K562 (cell line): ENCODE results near the gene PITPNM3. TPM values are rescaled to one million over a fixed set of nuclear protein-coding genes. Genes with fewer than 3 reads are reported as not detected.

ENCODE experiments used
- CEBPG ChIP-seq, 3 experiments: fragments of 200-800 bp in 1 of 3; sonication (Bioruptor generic) in 1 of 3; sonication (generic) in 1 of 3; formaldehyde crosslinking in 1 of 3; IDR thresholded peaks in 2 of 3; conservative IDR thresholded peaks in 1 of 3; 2 replicates each; pipeline versions ENCODE4 v1.6.1 to v1.8.0; 2016 to 2022; ENCODE audit warnings: missing compliant biosample characterization in 2 of 3, missing genetic modification characterization in 2 of 3, mild to moderate bottlenecking in 1 of 3, missing genetic modification reagents in 1 of 3
- DDX20 ChIP-seq: fragments of 450-650 bp; IDR thresholded peaks from 2 replicates; pipeline ENCODE4 v1.6.1; 2016; ENCODE audit warnings: missing genetic modification characterization, low read depth, mild to moderate bottlenecking, missing compliant biosample characterization, moderate library complexity
- DLX4 ChIP-seq: fragments of 250-450 bp; sonication (Bioruptor Pico); IDR thresholded peaks from 2 replicates; pipeline ENCODE4 v1.6.1; 2021; ENCODE audit warnings: mild to moderate bottlenecking
- DNMT1 ChIP-seq: fragments of 450-650 bp; IDR thresholded peaks from 2 replicates; pipeline ENCODE4 v1.6.1; 2016; ENCODE audit warnings: antibody characterized with exemption, mild to moderate bottlenecking
- MTA1 ChIP-seq: fragments of 450-650 bp; IDR thresholded peaks from 2 replicates; pipeline ENCODE4 v1.6.1; 2017; ENCODE audit warnings: borderline replicate concordance
- PCBP1 ChIP-seq: fragments of 200-400 bp; formaldehyde crosslinking; IDR thresholded peaks from 2 replicates; pipeline ENCODE4 v1.6.1; 2018; ENCODE audit warnings: mild to moderate bottlenecking, low read depth, low read length; ENCODE audit not compliant: poor library complexity, severe bottlenecking
- PYGO2 ChIP-seq: fragments of 450-650 bp; IDR thresholded peaks from 2 replicates; pipeline ENCODE4 v1.6.1; 2016; ENCODE audit warnings: mild to moderate bottlenecking, missing genetic modification characterization, moderate library complexity, missing compliant biosample characterization
- SMAD1 ChIP-seq: fragments of 150-350 bp; IDR thresholded peaks from 2 replicates; pipeline ENCODE4 v1.6.1; 2014; ENCODE audit warnings: low read length, low read depth; ENCODE audit not compliant: partially characterized antibody
- SRSF1 ChIP-seq: fragments of 200-400 bp; formaldehyde crosslinking; IDR thresholded peaks from 2 replicates; pipeline ENCODE4 v1.6.1; 2017; ENCODE audit warnings: mild to moderate bottlenecking, low read depth, low read length, moderate library complexity
- TFAP4 ChIP-seq: sonication (generic); formaldehyde crosslinking; IDR thresholded peaks from 2 replicates; pipeline ENCODE4 v1.8.0; 2022; ENCODE audit warnings: missing genetic modification reagents, mild to moderate bottlenecking, moderate library complexity, borderline replicate concordance
- XRCC3 ChIP-seq: fragments of 450-650 bp; IDR thresholded peaks from 2 replicates; pipeline ENCODE4 v1.6.1; 2017; ENCODE audit warnings: mild to moderate bottlenecking, moderate library complexity
- ZNF280A ChIP-seq: fragments of 450-650 bp; IDR thresholded peaks from 2 replicates; pipeline ENCODE4 v1.6.1; 2018; ENCODE audit warnings: mild to moderate bottlenecking, low read depth; ENCODE audit not compliant: partially characterized antibody
- ZNF668 ChIP-seq: fragments of 250-450 bp; sonication (Bioruptor Pico); IDR thresholded peaks from 2 replicates; pipeline ENCODE4 v1.8.0; 2022; ENCODE audit warnings: mild to moderate bottlenecking, inconsistent platforms
- polyA plus RNA-seq, 8 experiments: library from polyadenylated mRNA; depleted of rRNA in 4 of 8; stranded (reverse) in 5 of 8; unstranded in 3 of 8; fragments of >200 nt; fragmentation: Nextera tagmentation in 2 of 8; fragmentation: Illumina TruSeq in 1 of 8; extraction: Ambion mirVana in 2 of 8; extraction: Trizol in 1 of 8; gene quantifications; 2 replicates each; pipeline versions ENCODE4 v1.2.1 to v1.2.3, GENCODE V29; 2011 to 2014; ENCODE audit warnings: inconsistent platforms in 1 of 8, missing spikeins in 1 of 8
- total RNA-seq, 7 experiments: library from RNA; depleted of rRNA in 6 of 7; stranded (reverse); fragments of >200 nt in 6 of 7; fragmentation: Illumina TruSeq in 2 of 7; extraction: Trizol in 2 of 7; gene quantifications; 2 replicates each; pipeline versions ENCODE4 v1.2.1 to v1.2.3, GENCODE V29; 2011 to 2021; ENCODE audit warnings: low replicate concordance in 1 of 7

The PITPNM3 gene
- total and polyA plus RNA-seq, 9 of the 15 experiments (the other 6 are each of a cell fraction or from before 2014, with no cell fraction given), result 0.14 to 0.38 (median 0.22) TPM; not detected in 2

- TF ChIP-seq CEBPG (CRISPR knock-in tag; IDR thresholded peaks at IDR 0.05), result no peak
- no peak for TF ChIP-seq CEBPG (tag; conservative IDR thresholded peaks at IDR 0.05 in 1 of 2, IDR thresholded peaks at IDR 0.05 in 1 of 2)
- TF ChIP-seq ZNF668, result no peak
- no peak for TF ChIP-seq DDX20 (tag)
- TF ChIP-seq PCBP1, result no peak
- no peak for TF ChIP-seq MTA1
- no peak for TF ChIP-seq DLX4 (CRISPR knock-in tag)
- TF ChIP-seq SRSF1, result no peak
- TF ChIP-seq XRCC3, result no peak
- no peak for TF ChIP-seq DNMT1
- TF ChIP-seq ZNF280A, result no peak
- TF ChIP-seq PYGO2 (tag), result no peak
- no peak for TF ChIP-seq TFAP4
- no peak for TF ChIP-seq SMAD1
Observed at GRCh38 chr17:6487251-6488007, 68.9 kb downstream of the PITPNM3 start (continued).
